Stimulated activated naive B cell treated with anti-CD40 and anti-IgM and Interleukin-4, amounts not matched to agents 10 μg/mL and 1 μg/mL and 100 μg/mL, for 72 hours (primary cell): ENCODE measurements around the gene NR2F2.

ENCODE experiments used
- ATAC-seq, 2 donors: fragments of 150-1000 bp; cut with Tn5 transposase; replicated peaks; 2 replicates each; pipeline ENCODE4 v1.10.0; 2021; ENCODE audit warnings: moderate library complexity in 1 of 2
- DNase-seq: peaks from one replicate; pipeline ENCODE4 v3.0.0; 2021
- H3K27ac Mint-ChIP-seq: one replicate; pipeline ENCODE4 v1.8.0; 2022; ENCODE audit warnings: mild to moderate bottlenecking, mixed read lengths
- H3K27me3 Mint-ChIP-seq, 2 donors: one replicate each; pipeline ENCODE4 v1.8.0; 2022; ENCODE audit warnings: mixed read lengths in 2 of 2
- H3K36me3 Mint-ChIP-seq, 2 donors: one replicate each; pipeline ENCODE4 v1.8.0; 2022; ENCODE audit warnings: mixed read lengths in 2 of 2, mild to moderate bottlenecking in 1 of 2
- H3K4me1 Mint-ChIP-seq, 2 donors: one replicate each; pipeline ENCODE4 v1.8.0; 2022; ENCODE audit warnings: mixed read lengths in 2 of 2, mild to moderate bottlenecking in 1 of 2
- H3K4me3 Mint-ChIP-seq, 2 donors: one replicate each; pipeline ENCODE4 v1.8.0; 2022; ENCODE audit warnings: mild to moderate bottlenecking in 2 of 2, mixed read lengths in 2 of 2, moderate library complexity in 1 of 2
- H3K9me3 Mint-ChIP-seq, 2 donors: one replicate each; pipeline ENCODE4 v1.8.0; 2022; ENCODE audit warnings: mixed read lengths in 2 of 2, mild to moderate bottlenecking in 1 of 2

Gene NR2F2

DNA sequence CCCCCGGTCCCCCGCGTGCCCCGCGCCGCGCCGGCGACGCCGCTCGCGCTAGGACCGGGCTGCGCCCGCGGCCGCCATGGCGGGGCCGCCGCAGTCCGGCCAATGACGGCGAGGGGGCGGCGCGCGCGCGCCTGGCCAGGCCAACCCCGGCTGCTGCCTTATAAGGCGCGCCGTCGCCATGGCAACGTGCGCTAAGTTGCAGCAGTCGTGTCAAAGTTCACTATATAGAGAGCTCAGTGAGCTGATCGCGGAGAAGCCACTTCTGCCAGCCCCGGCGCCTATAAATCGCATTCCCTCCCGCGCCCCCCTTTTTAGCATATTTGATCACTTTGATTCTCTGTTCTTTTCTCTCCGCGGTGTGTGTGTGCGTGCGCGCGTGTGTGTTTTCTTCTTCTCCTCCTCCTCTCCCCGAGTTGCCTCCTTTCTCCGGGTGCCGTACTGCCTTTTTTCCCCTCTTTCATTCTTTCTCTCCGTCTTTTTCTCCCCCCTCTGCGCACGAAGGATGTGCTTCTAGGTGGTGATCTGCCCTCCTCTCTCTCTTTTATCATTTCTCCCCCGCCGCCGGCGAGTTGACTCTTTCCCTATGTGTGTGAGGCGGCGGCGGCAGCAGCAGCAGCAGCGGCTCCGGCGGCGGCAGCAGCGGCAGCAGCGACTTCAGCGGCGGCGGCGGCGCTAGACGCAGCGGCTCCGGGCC lies at the start of gene NR2F2:
Gene NR2F2 (plus strand): TSS at position 251 of the 694 bp plus-strand sequence. CDS start 1,406 bp downstream, outside the sequence.
- DNase-seq (no peak), ATAC-seq (peak; percentile 61)
- H3K36me3 Mint-ChIP-seq: peaks cover 3 to 9% of the 10 kb centered on the region in 2 donors
- H3K4me3 Mint-ChIP-seq: peak within 1 kb of the TSS; percentile 73 to 82
- H3K27ac Mint-ChIP-seq: peak within 1 kb of the TSS; percentile 93
- H3K27me3 Mint-ChIP-seq: peaks cover 76 to 93% of the 10 kb centered on the region in 2 donors
- peaks cover 13 to 23% of the 10 kb centered on the region in 2 donors for H3K4me1 Mint-ChIP-seq
- peaks cover 0 to 3% of the 10 kb centered on the region in 2 donors for H3K9me3 Mint-ChIP-seq

GRCh38 chr15:96285305-96285704 lies 45.2 kb upstream of the NR2F2 start:
- no peaks in the 10 kb centered on the region for H3K27me3 Mint-ChIP-seq
- no peaks in the 10 kb centered on the region for H3K4me1 Mint-ChIP-seq
- H3K9me3 Mint-ChIP-seq: peaks cover 11 to 14% of the 10 kb centered on the region in 2 donors
- no peak overlapping the region for H3K4me3 Mint-ChIP-seq
- no peaks in the 10 kb centered on the region for H3K36me3 Mint-ChIP-seq
- DNase-seq: no peak
- no peak overlapping the region for H3K27ac Mint-ChIP-seq
- ATAC-seq: no peak

DNA sequence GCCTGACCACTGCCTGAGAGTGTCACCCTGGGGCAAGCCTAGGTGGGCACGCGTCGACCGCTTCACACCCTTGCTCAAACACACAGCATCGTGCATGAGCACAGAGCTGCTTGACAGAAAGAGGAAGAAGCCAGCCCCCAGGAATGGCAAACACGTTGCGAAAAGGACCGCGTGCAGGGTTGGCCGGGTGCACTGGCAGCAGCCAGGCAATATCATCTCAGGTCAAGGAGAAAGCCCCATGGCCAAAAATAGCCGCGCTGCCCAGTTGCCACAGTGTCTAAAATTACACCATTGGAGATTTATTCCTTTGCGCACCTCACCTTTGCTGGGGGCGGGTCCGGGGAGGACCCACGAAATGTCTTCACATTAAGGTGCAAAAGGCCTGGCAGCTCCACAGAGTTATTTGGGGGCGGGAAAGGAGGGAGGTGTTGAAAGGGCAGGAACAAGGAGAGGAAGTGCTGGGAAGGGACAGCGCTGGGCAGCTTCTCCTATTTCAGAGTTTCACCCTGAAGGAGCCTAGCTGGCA lies 44.7 kb upstream of the NR2F2 start:
- Mint-ChIP-seq H3K4me1 (no peaks in the 10 kb centered on the region), H3K4me3 (no peak overlapping the region), H3K27me3 (no peaks in the 10 kb centered on the region), H3K27ac (no peak overlapping the region), H3K9me3 (peaks cover 9 to 10% of the 10 kb centered on the region in 2 donors), H3K36me3 (no peaks in the 10 kb centered on the region)
- DNase-seq (no peak), ATAC-seq (no peak)

GRCh38 chr15:96290679-96291078 lies 39.8 kb upstream of the NR2F2 start:
- no peak overlapping the region for H3K4me3 Mint-ChIP-seq
- H3K36me3 Mint-ChIP-seq: no peaks in the 10 kb centered on the region
- no peaks in the 10 kb centered on the region for H3K27me3 Mint-ChIP-seq
- H3K27ac Mint-ChIP-seq: no peak overlapping the region
- DNase-seq (no peak), ATAC-seq (no peak)
- no peaks in the 10 kb centered on the region for H3K9me3 Mint-ChIP-seq
- H3K4me1 Mint-ChIP-seq: no peaks in the 10 kb centered on the region

GRCh38 chr15:96292635-96293034 lies 37.9 kb upstream of the NR2F2 start:
- no peak for DNase-seq
- no peaks in the 10 kb centered on the region for H3K27me3 Mint-ChIP-seq
- H3K4me3 Mint-ChIP-seq: no peak overlapping the region
- ATAC-seq: no peak
- H3K9me3 Mint-ChIP-seq: peaks cover 0 to 2% of the 10 kb centered on the region in 2 donors
- no peaks in the 10 kb centered on the region for H3K36me3 Mint-ChIP-seq
- no peak overlapping the region for H3K27ac Mint-ChIP-seq
- no peaks in the 10 kb centered on the region for H3K4me1 Mint-ChIP-seq

GRCh38 chr15:96293441-96293840 lies 37.1 kb upstream of the NR2F2 start:
- peaks cover 6 to 7% of the 10 kb centered on the region in 2 donors for H3K9me3 Mint-ChIP-seq
- no peaks in the 10 kb centered on the region for H3K4me1 Mint-ChIP-seq
- H3K4me3 Mint-ChIP-seq: no peak overlapping the region
- H3K36me3 Mint-ChIP-seq: peaks cover 0 to 2% of the 10 kb centered on the region in 2 donors
- ATAC-seq (no peak), DNase-seq (no peak)
- no peak overlapping the region for H3K27ac Mint-ChIP-seq
- no peaks in the 10 kb centered on the region for H3K27me3 Mint-ChIP-seq

DNA sequence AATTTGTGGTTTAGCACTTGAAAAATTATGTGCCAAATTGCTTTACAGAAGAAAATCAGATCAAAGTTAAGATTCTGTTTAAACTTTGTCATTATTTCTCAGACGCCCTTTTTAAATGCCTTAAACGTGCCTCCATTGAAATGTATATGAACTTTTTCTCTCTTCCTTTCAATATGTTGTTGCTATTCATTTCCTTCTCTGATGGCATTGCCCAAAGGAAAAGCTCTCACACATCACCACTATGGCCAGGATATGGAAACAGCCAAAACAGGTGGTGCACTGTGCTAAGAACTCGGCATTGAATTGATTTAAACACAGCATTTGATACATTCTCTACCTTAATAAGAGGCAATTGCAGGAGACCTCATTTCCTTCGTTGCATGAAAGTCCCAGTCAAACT lies 35.7 kb upstream of the NR2F2 start:
- ATAC-seq (no peak), DNase-seq (no peak)
- Mint-ChIP-seq H3K36me3 (peaks cover 0 to 2% of the 10 kb centered on the region in 2 donors), H3K27me3 (no peaks in the 10 kb centered on the region), H3K4me3 (no peak overlapping the region), H3K27ac (no peak overlapping the region), H3K9me3 (peaks cover 9 to 11% of the 10 kb centered on the region in 2 donors), H3K4me1 (no peaks in the 10 kb centered on the region)

GRCh38 chr15:96296264-96296663 lies 34.2 kb upstream of the NR2F2 start:
- Mint-ChIP-seq H3K9me3 (peaks cover 9 to 11% of the 10 kb centered on the region in 2 donors), H3K27me3 (no peaks in the 10 kb centered on the region), H3K4me1 (no peaks in the 10 kb centered on the region), H3K27ac (no peak overlapping the region), H3K4me3 (no peak overlapping the region), H3K36me3 (peaks cover 0 to 2% of the 10 kb centered on the region in 2 donors)
- DNase-seq (no peak), ATAC-seq (no peak)

DNA sequence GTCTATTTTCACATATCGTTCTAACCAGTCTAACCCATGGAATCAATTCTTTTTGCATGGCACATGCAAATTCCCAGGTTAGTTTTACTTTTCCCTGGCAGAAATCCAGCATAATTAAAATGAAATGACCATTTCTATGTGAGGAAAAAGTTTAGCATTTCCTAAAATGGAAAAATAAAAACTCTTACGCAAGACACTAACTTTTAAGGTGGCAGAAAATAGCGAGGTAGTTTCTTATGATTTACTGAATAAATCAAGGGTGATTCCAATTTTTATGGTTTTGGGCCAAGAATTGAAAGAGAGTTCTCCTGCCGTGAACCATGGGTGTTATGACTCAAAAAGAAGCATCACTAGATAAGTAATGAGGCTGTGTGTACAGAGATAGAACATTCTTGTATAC lies 32.7 kb upstream of the NR2F2 start:
- no peaks in the 10 kb centered on the region for H3K27me3 Mint-ChIP-seq
- H3K9me3 Mint-ChIP-seq: peaks cover 9 to 11% of the 10 kb centered on the region in 2 donors
- ATAC-seq: no peak
- no peak overlapping the region for H3K27ac Mint-ChIP-seq
- no peak overlapping the region for H3K4me3 Mint-ChIP-seq
- no peaks in the 10 kb centered on the region for H3K4me1 Mint-ChIP-seq
- peaks cover 0 to 2% of the 10 kb centered on the region in 2 donors for H3K36me3 Mint-ChIP-seq
- DNase-seq: no peak

DNA sequence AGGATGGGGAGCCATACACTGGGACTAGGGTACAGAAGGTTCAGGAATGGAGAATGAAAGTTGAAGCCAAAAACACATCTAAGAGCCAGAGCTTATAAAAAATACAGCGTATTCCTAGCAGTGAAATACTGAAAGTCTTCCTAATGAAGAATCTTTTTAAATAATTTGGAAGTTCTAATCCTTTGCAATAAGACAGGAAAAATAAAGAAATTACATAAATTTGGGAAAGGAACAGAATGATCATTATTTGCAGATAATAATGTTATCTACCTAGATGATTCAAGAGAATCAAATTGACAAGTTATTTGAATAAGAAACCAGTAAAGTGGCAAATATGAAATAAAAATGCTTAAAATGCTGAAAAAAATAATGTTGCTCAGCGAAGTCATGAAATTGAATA lies 32.3 kb upstream of the NR2F2 start:
- DNase-seq (no peak), ATAC-seq (no peak)
- Mint-ChIP-seq H3K36me3 (peaks cover 0 to 2% of the 10 kb centered on the region in 2 donors), H3K4me1 (no peaks in the 10 kb centered on the region), H3K4me3 (no peak overlapping the region), H3K27me3 (no peaks in the 10 kb centered on the region), H3K9me3 (peaks cover 9 to 11% of the 10 kb centered on the region in 2 donors), H3K27ac (no peak overlapping the region)

DNA sequence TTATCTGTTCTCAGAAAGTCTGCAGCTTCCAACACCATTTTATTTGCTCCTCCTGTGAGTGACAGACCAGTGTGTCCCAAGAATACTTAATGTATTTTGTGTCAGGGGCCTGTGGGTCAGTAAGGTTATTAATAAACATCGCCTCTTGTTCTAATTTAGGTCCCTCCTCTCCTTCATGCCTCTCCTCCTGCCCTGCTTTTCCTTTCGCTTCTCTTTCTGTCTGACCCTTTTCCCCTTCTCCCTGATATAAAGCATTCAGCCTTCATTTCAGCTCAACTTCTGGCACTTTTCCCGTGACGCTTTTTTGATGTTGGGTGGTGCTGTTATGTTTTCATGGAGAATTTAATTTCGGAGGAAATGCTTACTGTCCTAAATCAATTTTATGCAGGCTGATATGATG lies 29.7 kb upstream of the NR2F2 start:
- no peak for ATAC-seq
- Mint-ChIP-seq H3K9me3 (peaks cover 9 to 11% of the 10 kb centered on the region in 2 donors), H3K4me3 (no peak overlapping the region), H3K4me1 (no peaks in the 10 kb centered on the region), H3K36me3 (peaks cover 0 to 2% of the 10 kb centered on the region in 2 donors), H3K27ac (no peak overlapping the region), H3K27me3 (no peaks in the 10 kb centered on the region)
- DNase-seq: no peak

DNA sequence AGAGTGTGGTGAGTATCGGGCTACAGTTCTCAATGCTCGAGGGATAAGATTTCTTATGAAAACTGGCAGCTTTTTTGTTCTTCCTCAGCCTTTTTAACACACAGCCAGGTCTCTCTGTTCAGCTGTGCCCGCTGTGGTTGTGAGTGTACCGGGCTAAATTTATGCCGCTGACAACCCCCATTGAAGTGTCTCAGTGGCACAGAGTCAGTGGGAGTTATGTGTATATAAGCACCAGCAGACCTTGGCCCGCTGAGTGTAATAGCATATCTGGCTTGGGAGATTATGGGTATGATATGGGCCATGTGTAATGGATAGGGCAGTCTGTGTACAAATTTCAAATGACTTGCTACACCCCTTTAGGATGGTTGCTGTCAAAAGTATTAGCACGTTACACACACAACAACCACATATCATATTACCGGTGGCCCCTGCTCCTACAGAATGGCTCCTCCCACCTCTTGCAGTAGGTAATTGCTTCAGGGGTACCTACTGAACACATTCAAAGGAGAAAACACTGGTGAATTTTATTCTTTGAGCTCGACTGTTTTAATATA lies 26.9 kb upstream of the NR2F2 start:
- Mint-ChIP-seq H3K9me3 (peaks cover 3% of the 10 kb centered on the region in 2 donors), H3K27me3 (no peaks in the 10 kb centered on the region), H3K27ac (no peak overlapping the region), H3K4me3 (no peak overlapping the region), H3K36me3 (no peaks in the 10 kb centered on the region), H3K4me1 (no peaks in the 10 kb centered on the region)
- ATAC-seq (no peak), DNase-seq (no peak)

- DNase-seq (no peak), ATAC-seq (no peak)
- H3K36me3 Mint-ChIP-seq: no peaks in the 10 kb centered on the region
- H3K27me3 Mint-ChIP-seq: no peaks in the 10 kb centered on the region
- no peaks in the 10 kb centered on the region for H3K9me3 Mint-ChIP-seq
- H3K4me1 Mint-ChIP-seq: no peaks in the 10 kb centered on the region
- no peak overlapping the region for H3K27ac Mint-ChIP-seq
- H3K4me3 Mint-ChIP-seq: no peak overlapping the region
Measured at GRCh38 chr15:96304839-96305238, 25.7 kb upstream of the NR2F2 start.

GRCh38 chr15:96306321-96306720 lies 24.2 kb upstream of the NR2F2 start:
- H3K36me3 Mint-ChIP-seq: no peaks in the 10 kb centered on the region
- no peaks in the 10 kb centered on the region for H3K9me3 Mint-ChIP-seq
- ATAC-seq: no peak
- no peaks in the 10 kb centered on the region for H3K4me1 Mint-ChIP-seq
- no peak overlapping the region for H3K4me3 Mint-ChIP-seq
- H3K27me3 Mint-ChIP-seq: no peaks in the 10 kb centered on the region
- H3K27ac Mint-ChIP-seq: no peak overlapping the region
- no peak for DNase-seq

DNA sequence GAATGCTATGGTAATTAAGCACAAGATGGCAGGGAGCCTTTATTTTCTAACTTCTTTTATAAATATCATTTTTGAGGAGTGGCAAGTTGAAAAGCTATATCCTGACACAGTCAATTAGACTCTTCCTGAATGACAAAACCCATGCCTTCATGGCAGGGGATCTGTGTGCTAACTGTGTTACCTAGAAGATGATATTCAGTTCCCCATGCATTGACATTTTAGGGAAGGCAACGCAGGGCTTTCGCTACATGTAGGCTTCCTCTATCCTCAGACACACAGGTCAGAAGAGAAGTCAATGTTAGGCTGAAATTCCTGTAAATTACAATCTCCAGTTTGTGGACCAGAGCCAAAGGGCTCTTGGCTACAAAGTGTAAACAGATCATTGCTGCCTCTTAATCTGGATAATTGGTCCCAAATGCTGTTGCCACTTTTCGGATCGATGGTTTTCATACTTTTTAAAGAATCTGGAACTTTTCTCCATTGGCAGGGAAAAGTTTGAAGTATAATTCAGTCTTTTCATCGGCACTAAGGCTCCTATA lies 22.6 kb upstream of the NR2F2 start:
- H3K27ac Mint-ChIP-seq: no peak overlapping the region
- no peaks in the 10 kb centered on the region for H3K36me3 Mint-ChIP-seq
- no peak for DNase-seq
- no peaks in the 10 kb centered on the region for H3K27me3 Mint-ChIP-seq
- no peaks in the 10 kb centered on the region for H3K4me1 Mint-ChIP-seq
- ATAC-seq: no peak
- no peak overlapping the region for H3K4me3 Mint-ChIP-seq
- H3K9me3 Mint-ChIP-seq: no peaks in the 10 kb centered on the region
